GM18499 (cell line): ENCODE data around the gene FGD5.

Experiments used
- ATAC-seq: cut with Tn5 transposase; IDR thresholded peaks from one replicate; pipeline ENCODE4 v1.9.1; 2021; ENCODE audit warnings: moderate number of reproducible peaks; ENCODE audit not compliant: insufficient read depth, unreplicated experiment

FGD5 gene

GRCh38 chr3:14915636-14916222 is 97.0 kb downstream of the FGD5 start:
- ATAC-seq, result no peak

- no peak for ATAC-seq
Observed at GRCh38 chr3:14918356-14918860, 99.6 kb downstream of the FGD5 start.

- no peak for ATAC-seq
Observed at GRCh38 chr3:14920536-14920935, 101.8 kb downstream of the FGD5 start.

- ATAC-seq, result no peak
Observed at GRCh38 chr3:14921034-14921616, 102.4 kb downstream of the FGD5 start.

- ATAC-seq, result no peak
Observed at GRCh38 chr3:14921811-14922705, 103.3 kb downstream of the FGD5 start.

- no peak for ATAC-seq
Observed at GRCh38 chr3:14922863-14923262, 104.1 kb downstream of the FGD5 start.

- ATAC-seq, result no peak
Observed at GRCh38 chr3:14923476-14923875, 104.7 kb downstream of the FGD5 start.

GRCh38 chr3:14925729-14926591 is 107.2 kb downstream of the FGD5 start:
- no peak for ATAC-seq

- no peak for ATAC-seq
Observed at GRCh38 chr3:14926592-14926991, 107.8 kb downstream of the FGD5 start.

GRCh38 chr3:14927308-14927707 is 108.5 kb downstream of the FGD5 start:
- ATAC-seq, result no peak

GRCh38 chr3:14929310-14930074 is 110.7 kb downstream of the FGD5 start:
- ATAC-seq, result no peak

- no peak for ATAC-seq
Observed at GRCh38 chr3:14933820-14934425, 115.2 kb downstream of the FGD5 start.

GRCh38 chr3:14935592-14936345 is 117.0 kb downstream of the FGD5 start:
- no peak for ATAC-seq

- no peak for ATAC-seq
Observed at GRCh38 chr3:14938954-14939353, 120.2 kb downstream of the FGD5 start.

- ATAC-seq, result no peak
Observed at GRCh38 chr3:14941871-14942270, 123.1 kb downstream of the FGD5 start.

GRCh38 chr3:14943042-14943441 is 124.3 kb downstream of the FGD5 start:
- no peak for ATAC-seq

GRCh38 chr3:14946236-14946635 is 127.5 kb downstream of the FGD5 start:
- ATAC-seq, result no peak

- ATAC-seq, result no peak
Observed at GRCh38 chr3:14946739-14947099, 128.0 kb downstream of the FGD5 start.
